Endodermal cell (in vitro differentiated cells): ENCODE data around the gene GALNT14. TPM values are rescaled to one million over a fixed set of nuclear protein-coding genes. Genes with fewer than 3 reads are reported as not detected.

Experiments
- DNase-seq: peaks from one replicate; pipeline ENCODE4 v3.0.0-alpha.2; 2017
- H3K27ac ChIP-seq: 2 replicates; pipeline ENCODE4 v1.5.1; 2013; ENCODE audit warnings: mild to moderate bottlenecking, low read depth, low read length, moderate library complexity
- H3K27me3 ChIP-seq: 2 replicates; pipeline ENCODE4 v1.6.1; 2013; ENCODE audit warnings: mild to moderate bottlenecking, low read length, moderate library complexity; ENCODE audit not compliant: insufficient read depth, control insufficient read depth, poor library complexity, severe bottlenecking
- H3K36me3 ChIP-seq: 2 replicates; pipeline ENCODE4 v1.7.0; 2013; ENCODE audit warnings: mild to moderate bottlenecking, low read length, moderate library complexity; ENCODE audit not compliant: control insufficient read depth, insufficient read depth
- H3K4me1 ChIP-seq: one replicate; pipeline ENCODE4 v1.7.0; 2013; ENCODE audit warnings: low read length; ENCODE audit not compliant: control insufficient read depth, insufficient read depth
- H3K4me3 ChIP-seq: 2 replicates; pipeline ENCODE4 v1.5.1; 2013; ENCODE audit warnings: mild to moderate bottlenecking, low read length, moderate library complexity
- H3K9ac ChIP-seq: 2 replicates; pipeline ENCODE4 v1.6.1; 2013; ENCODE audit warnings: mild to moderate bottlenecking, low read length, moderate library complexity; ENCODE audit not compliant: poor library complexity, severe bottlenecking; ENCODE audit errors: extremely low read depth
- H3K9me3 ChIP-seq: 2 replicates; pipeline ENCODE4 v1.6.1; 2013; ENCODE audit warnings: mild to moderate bottlenecking, low read length, moderate library complexity; ENCODE audit not compliant: control insufficient read depth
- H3K27ac Mint-ChIP-seq: 2 replicates; pipeline ENCODE4 v1.8.0; 2020; ENCODE audit warnings: mixed read lengths
- H3K27me3 Mint-ChIP-seq: 2 replicates; pipeline ENCODE4 v1.8.0; 2021; ENCODE audit warnings: mild to moderate bottlenecking, mixed read lengths; ENCODE audit not compliant: insufficient read depth
- H3K36me3 Mint-ChIP-seq: 2 replicates; pipeline ENCODE4 v1.8.0; 2020; ENCODE audit warnings: low read depth, mixed read lengths
- H3K4me1 Mint-ChIP-seq: 2 replicates; pipeline ENCODE4 v1.8.0; 2020; ENCODE audit warnings: mixed read lengths
- H3K4me3 Mint-ChIP-seq: 2 replicates; pipeline ENCODE4 v1.8.0; 2020; ENCODE audit warnings: mild to moderate bottlenecking, moderate library complexity, mixed read lengths
- H3K9me3 Mint-ChIP-seq: 2 replicates; pipeline ENCODE4 v1.8.0; 2020; ENCODE audit warnings: mild to moderate bottlenecking, mixed read lengths
- CTCF ChIP-seq: fragments of 200-600 bp; sonication (generic); conservative IDR thresholded peaks from 2 replicates; pipeline ENCODE4 v1.5.0; 2021; ENCODE audit warnings: antibody characterized with exemption, mild to moderate bottlenecking
- WGBS, 2 experiments: methylation state at CpG; one replicate each; pipeline versions ENCODE4 v1.1.5 to v1.1.7; 2013; ENCODE audit warnings: missing lambda C conversion rate in 2 of 2, mixed read lengths in 1 of 2; ENCODE audit not compliant: insufficient coverage in 1 of 2, insufficient read length in 1 of 2; 5-methylcytosine and 5-hydroxymethylcytosine counted together
- total RNA-seq, 2 donors: library from RNA; stranded (reverse); fragmentation: NEBNext Ultra II Directional in 1 of 2; extraction: Animal tissue kit (Norgen Biotek cat#: 25700) in 1 of 2; gene quantifications; 2 replicates in 1 of 2; 3 replicates in 1 of 2; pipeline ENCODE4 v1.2.1, GENCODE V29; 2021

The GALNT14 gene
- total RNA-seq, 2 donors from 2014 or later, result 1.4 TPM

GRCh38 chr2:30880516-30880915, 257.7 kb downstream of the GALNT14 start:
- Mint-ChIP-seq H3K4me1 (peaks cover 16% of the 10 kb centered on the region), H3K4me3 (no peak overlapping the region), H3K27me3 (no peaks in the 10 kb centered on the region), H3K36me3 (no peaks in the 10 kb centered on the region), H3K27ac (no peak overlapping the region), H3K9me3 (peaks cover under 1% of the 10 kb centered on the region)
- 79 to 95% methylated on average over 2 to 3 of the region's 3 CpGs for WGBS, 2 experiments
- H3K4me3 ChIP-seq, result no peak overlapping the region
- no peaks in the 10 kb centered on the region for H3K9me3 ChIP-seq
- peak; percentile 68 for DNase-seq
- no peak overlapping the region for H3K27ac ChIP-seq
- no peak for TF ChIP-seq CTCF
- H3K27me3 ChIP-seq, result no peaks in the 10 kb centered on the region
- H3K36me3 ChIP-seq, result no peaks in the 10 kb centered on the region
- H3K4me1 ChIP-seq, result peaks cover 12% of the 10 kb centered on the region
- no peak overlapping the region for H3K9ac ChIP-seq

- Histone ChIP-seq H3K4me3 (no peak overlapping the region), H3K4me1 (peaks cover 9% of the 10 kb centered on the region), H3K9me3 (peaks cover 4% of the 10 kb centered on the region), H3K27ac (no peak overlapping the region), H3K9ac (no peak overlapping the region), H3K27me3 (no peaks in the 10 kb centered on the region), H3K36me3 (no peaks in the 10 kb centered on the region)
- Mint-ChIP-seq H3K27ac (no peak overlapping the region), H3K4me1 (peaks cover 16% of the 10 kb centered on the region), H3K4me3 (no peak overlapping the region), H3K36me3 (no peaks in the 10 kb centered on the region), H3K9me3 (peaks cover 17% of the 10 kb centered on the region), H3K27me3 (no peaks in the 10 kb centered on the region)
- DNase-seq, result no peak
- TF ChIP-seq CTCF, result no peak
- 91 to 95% methylated on average over 2 of the region's 2 CpGs for WGBS, 2 experiments
These were observed 260.4 kb downstream of the GALNT14 start for GRCh38 chr2:30877833-30878232.

- Histone ChIP-seq H3K9ac (no peak overlapping the region), H3K4me3 (no peak overlapping the region), H3K36me3 (no peaks in the 10 kb centered on the region), H3K4me1 (peaks cover 3% of the 10 kb centered on the region), H3K9me3 (peaks cover 4% of the 10 kb centered on the region), H3K27me3 (no peaks in the 10 kb centered on the region), H3K27ac (no peak overlapping the region)
- WGBS, 2 experiments, result 89% methylated on average over 2 of the region's 2 CpGs; no CpG with 5 or more reads in 1 of the 2 experiments
- DNase-seq, result no peak
- H3K27ac Mint-ChIP-seq, result no peak overlapping the region
- no peak overlapping the region for H3K4me3 Mint-ChIP-seq
- no peak for TF ChIP-seq CTCF
- H3K36me3 Mint-ChIP-seq, result no peaks in the 10 kb centered on the region
- no peaks in the 10 kb centered on the region for H3K27me3 Mint-ChIP-seq
- H3K4me1 Mint-ChIP-seq, result peaks cover 20% of the 10 kb centered on the region
- peaks cover 17% of the 10 kb centered on the region for H3K9me3 Mint-ChIP-seq
These were observed 265.4 kb downstream of the GALNT14 start for GRCh38 chr2:30872797-30873196.
